ENCODE measurements around the gene SIGLEC9. TPM values are rescaled to one million over a fixed set of nuclear protein-coding genes. Genes with fewer than 3 reads are reported as not detected.

Gene SIGLEC9
- total and polyA plus RNA-seq, 2 of the 8 experiments (the other 6 are each of a cell fraction or from before 2014, with no cell fraction given), result not detected

- Histone ChIP-seq H3K23me2 (ENCODE audit: low read depth, low read length) (no peaks in the 10 kb centered on the region), H2BK120ac (replicated peaks; ENCODE audit: low read depth, low read length) (no peak overlapping the region), H2BK5ac (ENCODE audit: low read depth, low read length) (no peak overlapping the region), H3K23ac (ENCODE audit: insufficient read length) (no peak overlapping the region), H3K27me3 (replicated peaks in 1 of 4; ENCODE audit: control insufficient read depth in 3 of 4, extremely low read depth in 1 of 4, insufficient read depth in 3 of 4, low read length in 3 of 4) (peaks cover 0 to 13% (median 5%) of the 10 kb centered on the region in 4 experiments; a peak in 5 of 7 replicates), H3K14ac (ENCODE audit: insufficient read length) (no peak overlapping the region), H2BK15ac (ENCODE audit: low read length) (no peak overlapping the region), H3K4me2 (ENCODE audit: insufficient read depth in 1 of 2, low read depth in 2 of 2, low read length in 2 of 2) (no peak overlapping the region), H3K9ac (replicated peaks in 1 of 4; ENCODE audit: extremely low read depth in 1 of 4, low read depth in 3 of 4, low read length in 3 of 4) (no peak overlapping the region), H3K4me3 (ENCODE audit: extremely low read depth in 1 of 4, insufficient read depth in 2 of 4, low read depth in 3 of 4, low read length in 4 of 4) (no peak overlapping the region), H3K79me2 (ENCODE audit: control insufficient read depth in 1 of 2, insufficient read depth in 2 of 2, low read length in 2 of 2) (no peaks in the 10 kb centered on the region), H3K27ac (ENCODE audit: low read depth, low read length) (no peak overlapping the region), H3K79me1 (ENCODE audit: low read depth, low read length) (no peaks in the 10 kb centered on the region), H4K8ac (ENCODE audit: extremely low read depth, insufficient read depth, low read length) (no peak overlapping the region), H4K5ac (ENCODE audit: insufficient read length, low read depth, low read length) (no peak overlapping the region), H3K4me1 (replicated peaks in 1 of 4; ENCODE audit: control insufficient read depth in 3 of 4, insufficient read depth in 4 of 4, low read length in 3 of 4) (peaks cover 0 to 3% (median 0%) of the 10 kb centered on the region in 4 experiments; a peak in 3 of 7 replicates), H3K18ac (ENCODE audit: extremely low read depth, low read length) (no peak overlapping the region), H4K20me1 (replicated peaks in 1 of 2; ENCODE audit: control insufficient read depth in 1 of 2, insufficient read depth in 2 of 2, low read length in 2 of 2) (no peaks in the 10 kb centered on the region), H2BK12ac (ENCODE audit: low read depth, low read length) (no peak overlapping the region), H2AFZ (ENCODE audit: low read length) (no peak overlapping the region), H3K4ac (replicated peaks; ENCODE audit: insufficient read length, low read depth, low read length) (no peak overlapping the region), H2BK20ac (ENCODE audit: low read length) (no peak overlapping the region), H3K36me3 (ENCODE audit: control insufficient read depth in 2 of 4, insufficient read depth in 4 of 4, low read length in 3 of 4) (no peaks in the 10 kb centered on the region; a peak in 1 of 8 replicates), H3K56ac (replicated peaks; ENCODE audit: insufficient read length, low read depth, low read length) (no peak overlapping the region), H2AK5ac (ENCODE audit: low read depth, low read length) (no peak overlapping the region), H4K91ac (replicated peaks; ENCODE audit: insufficient read length, low read length) (no peak overlapping the region), H3K9me3 (ENCODE audit: insufficient read depth in 2 of 2, low read depth in 1 of 2, low read length in 1 of 2) (peaks cover 0 to 8% of the 10 kb centered on the region in 2 experiments; a peak in 1 of 4 replicates)
- DNase-seq (ENCODE audit: low read depth in 1 of 2, low spot score in 2 of 2) (no peak), FAIRE-seq (no peak)
- CTCF ChIA-PET (ENCODE audit: partially characterized antibody), result interaction anchor here (4.7 kb wide), 1 partner anchor 22 kb away, joined by 33 read pairs; no protein-coding TSS in a partner anchor
- POLR2A ChIA-PET (ENCODE audit: partially characterized antibody), result no interaction called here
- 54% methylated on average over 1 of the region's 1 CpG; no CpG with 5 or more reads in 1 of the 2 experiments for WGBS, 2 experiments (ENCODE audit: extremely low coverage in 1 of 2, insufficient coverage in 1 of 2, insufficient read length in 1 of 2, insufficient replicate concordance in 2 of 2, low coverage in 1 of 2, low lambda C conversion rate in 2 of 2, missing lambda C conversion rate in 1 of 2)
- TF ChIP-seq CTCF (IDR thresholded peaks at IDR 0.05; ENCODE audit: control extremely low read depth in 1 of 3, insufficient read depth in 1 of 3, low read depth in 1 of 3, low read length in 3 of 3), result no peak
- TF ChIP-seq EGR1 (IDR thresholded peaks at IDR 0.05; ENCODE audit: borderline replicate concordance, low read depth, low read length), result no peak
- TF ChIP-seq CBX8 (IDR thresholded peaks at IDR 0.05; ENCODE audit: borderline replicate concordance, low read depth, low read length), result no peak
- TF ChIP-seq CHD1 (IDR thresholded peaks at IDR 0.05; ENCODE audit: low read depth, low read length), result no peak
- TF ChIP-seq KDM1A (IDR thresholded peaks at IDR 0.05; ENCODE audit: borderline replicate concordance, low read length), result no peak
- no peak for TF ChIP-seq POLR2AphosphoS5 (IDR thresholded peaks at IDR 0.05; ENCODE audit: low read depth, low read length)
- no peak for TF ChIP-seq NANOG (IDR thresholded peaks at IDR 0.05; ENCODE audit: insufficient read depth, low read depth, low read length, poor library complexity, severe bottlenecking)
- TF ChIP-seq BRCA1 (IDR thresholded peaks at IDR 0.05; ENCODE audit: low read depth, low read length), result no peak
- no peak for TF ChIP-seq SAP30 (IDR thresholded peaks at IDR 0.05; ENCODE audit: insufficient read depth, insufficient replicate concordance, low read length)
- TF ChIP-seq SIN3A (conservative IDR thresholded peaks at IDR 0.05 in 1 of 2, IDR thresholded peaks at IDR 0.05 in 1 of 2; ENCODE audit: low read depth in 1 of 2, low read length in 2 of 2), result no peak
- no peak for TF ChIP-seq PHF8 (conservative IDR thresholded peaks at IDR 0.05; ENCODE audit: low read depth, low read length)
Measured at GRCh38 chr19:51179256-51179655, 54.5 kb downstream of the SIGLEC9 start.

All from H1 (cell line).